Mucosa of descending colon (tissue), 3 donors: ENCODE results near the gene SALL4. TPM values are rescaled to one million over a fixed set of nuclear protein-coding genes. Genes with fewer than 3 reads are reported as not detected.

Source experiments
- ATAC-seq: fragments of 200-7000 bp; cut with Tn5 transposase; one replicate; pipeline ENCODE4 v1.9.1; 2020; ENCODE audit warnings: mild to moderate bottlenecking, moderate library complexity
- DNase-seq, 3 donors: peaks; one replicate each; pipeline ENCODE4 v3.0.0-alpha.2; 2020
- H3K36me3 ChIP-seq: fragments of 200-600 bp; one replicate; pipeline ENCODE4 v1.8.0; 2021; ENCODE audit warnings: low read depth, mild to moderate bottlenecking
- H3K4me1 ChIP-seq: fragments of 200-600 bp; one replicate; pipeline ENCODE4 v1.8.0; 2021; ENCODE audit warnings: low read depth, mild to moderate bottlenecking
- H3K4me3 ChIP-seq: fragments of 200-600 bp; one replicate; pipeline ENCODE4 v1.8.0; 2021; ENCODE audit warnings: mild to moderate bottlenecking
- H3K9me3 ChIP-seq: fragments of 200-600 bp; one replicate; pipeline ENCODE4 v1.8.0; 2021; ENCODE audit warnings: mild to moderate bottlenecking
- intact Hi-C, 2 donors: fragments of 100-400 bp; cut with DNase I in 1 of 2; cut with micrococcal nuclease in 1 of 2; formaldehyde crosslinking; loops; one replicate each; pipeline versions ENCODE4 v1.11.0 to v1.11.1; 2022; cut with DNase I, micrococcal nuclease
- total RNA-seq, 3 donors: library from RNA; stranded (reverse); fragmentation: NEBNext Ultra II Directional in 2 of 3; extraction: Animal tissue kit (Norgen Biotek cat#: 25700) in 2 of 3; gene quantifications; one replicate each; pipeline versions ENCODE4 v1.2.1 to v1.2.4, GENCODE V29; 2021 to 2023
- TF ChIP-seq, protein P1 (sequence below): fragments of 200-600 bp; IDR thresholded peaks from one replicate; pipeline ENCODE4 v1.8.0; 2022; ENCODE audit warnings: antibody characterized with exemption, mild to moderate bottlenecking
- donor health status: DM: no; HTN: no; CAD: no; lungs with moderate emphysema.
- donor health status: DM: no; HTN: no; CAD: no.
- donor health status: DM: no; HTN: yes; CAD: no.

Gene SALL4
- total RNA-seq, 3 donors from 2014 or later = 0.05 to 0.41 TPM; not detected in 1

GRCh38 chr20:51796340-51796739 lies 6.0 kb downstream of the SALL4 start:
- H3K4me1 ChIP-seq = peaks cover 10% of the 10 kb centered on the region
- no peaks in the 10 kb centered on the region for H3K9me3 ChIP-seq
- H3K4me3 ChIP-seq = no peak overlapping the region
- DNase-seq (no peak), ATAC-seq (no peak)
- TF ChIP-seq, protein P1, sequence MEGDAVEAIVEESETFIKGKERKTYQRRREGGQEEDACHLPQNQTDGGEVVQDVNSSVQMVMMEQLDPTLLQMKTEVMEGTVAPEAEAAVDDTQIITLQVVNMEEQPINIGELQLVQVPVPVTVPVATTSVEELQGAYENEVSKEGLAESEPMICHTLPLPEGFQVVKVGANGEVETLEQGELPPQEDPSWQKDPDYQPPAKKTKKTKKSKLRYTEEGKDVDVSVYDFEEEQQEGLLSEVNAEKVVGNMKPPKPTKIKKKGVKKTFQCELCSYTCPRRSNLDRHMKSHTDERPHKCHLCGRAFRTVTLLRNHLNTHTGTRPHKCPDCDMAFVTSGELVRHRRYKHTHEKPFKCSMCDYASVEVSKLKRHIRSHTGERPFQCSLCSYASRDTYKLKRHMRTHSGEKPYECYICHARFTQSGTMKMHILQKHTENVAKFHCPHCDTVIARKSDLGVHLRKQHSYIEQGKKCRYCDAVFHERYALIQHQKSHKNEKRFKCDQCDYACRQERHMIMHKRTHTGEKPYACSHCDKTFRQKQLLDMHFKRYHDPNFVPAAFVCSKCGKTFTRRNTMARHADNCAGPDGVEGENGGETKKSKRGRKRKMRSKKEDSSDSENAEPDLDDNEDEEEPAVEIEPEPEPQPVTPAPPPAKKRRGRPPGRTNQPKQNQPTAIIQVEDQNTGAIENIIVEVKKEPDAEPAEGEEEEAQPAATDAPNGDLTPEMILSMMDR = no peak
- no peaks in the 10 kb centered on the region for H3K36me3 ChIP-seq
- intact Hi-C loops = no loop called here

DNA sequence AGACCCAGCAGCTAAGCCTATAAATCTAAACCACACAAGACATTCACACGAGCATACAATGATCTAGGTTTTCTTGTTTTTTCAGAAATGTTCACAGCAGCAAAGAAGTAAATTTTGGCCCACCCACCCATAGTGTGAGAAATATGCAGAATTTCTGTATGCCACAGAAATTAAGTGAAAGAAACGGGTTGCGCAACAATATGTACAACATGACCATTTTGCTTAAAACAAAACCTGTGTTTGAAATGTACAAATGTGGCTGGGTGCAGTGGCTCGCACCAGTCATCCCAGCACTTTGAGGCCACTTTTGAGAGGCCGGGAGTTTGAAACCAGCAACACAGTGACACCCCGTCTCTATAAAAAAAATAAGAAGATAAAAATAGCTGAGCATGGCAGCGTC lies 9.4 kb downstream of the SALL4 start:
- intact Hi-C loops = no loop called here
- no peaks in the 10 kb centered on the region for H3K4me1 ChIP-seq
- no peaks in the 10 kb centered on the region for H3K36me3 ChIP-seq
- no peak for ATAC-seq
- H3K4me3 ChIP-seq = no peak overlapping the region
- DNase-seq = no peak
- no peaks in the 10 kb centered on the region for H3K9me3 ChIP-seq
- TF ChIP-seq, protein P1 = no peak

DNA sequence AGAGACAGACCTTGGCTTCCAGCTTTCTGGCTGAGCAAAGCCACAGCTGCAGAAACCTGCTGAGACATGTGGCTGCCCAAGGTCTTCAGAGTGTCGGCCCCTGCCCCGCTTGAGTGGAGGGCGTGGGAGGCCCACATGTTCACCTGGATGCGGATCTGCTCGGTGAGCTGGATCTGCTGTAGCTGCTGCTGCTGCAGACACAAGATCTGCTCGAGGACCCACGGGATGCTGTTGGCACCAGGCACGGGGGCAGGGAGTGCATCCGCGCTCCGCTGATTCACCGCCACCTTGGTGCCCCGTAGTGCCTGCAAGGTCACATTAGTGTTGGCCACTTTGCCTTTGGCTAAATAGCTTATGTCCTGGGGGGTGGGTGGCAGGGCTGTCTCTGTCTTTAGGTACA lies 10.7 kb downstream of the SALL4 start:
- no peaks in the 10 kb centered on the region for H3K36me3 ChIP-seq
- no peaks in the 10 kb centered on the region for H3K4me1 ChIP-seq
- ATAC-seq = no peak
- no peak overlapping the region for H3K4me3 ChIP-seq
- no peaks in the 10 kb centered on the region for H3K9me3 ChIP-seq
- TF ChIP-seq, protein P1 = no peak
- intact Hi-C loops = no loop called here
- no peak for DNase-seq

- no peaks in the 10 kb centered on the region for H3K4me1 ChIP-seq
- H3K36me3 ChIP-seq = no peaks in the 10 kb centered on the region
- ATAC-seq (no peak), DNase-seq (no peak)
- H3K9me3 ChIP-seq = no peaks in the 10 kb centered on the region
- intact Hi-C loops = no loop called here
- TF ChIP-seq, protein P1 = no peak
- no peak overlapping the region for H3K4me3 ChIP-seq
These were observed 12.1 kb downstream of the SALL4 start for GRCh38 chr20:51790256-51790655.

DNA sequence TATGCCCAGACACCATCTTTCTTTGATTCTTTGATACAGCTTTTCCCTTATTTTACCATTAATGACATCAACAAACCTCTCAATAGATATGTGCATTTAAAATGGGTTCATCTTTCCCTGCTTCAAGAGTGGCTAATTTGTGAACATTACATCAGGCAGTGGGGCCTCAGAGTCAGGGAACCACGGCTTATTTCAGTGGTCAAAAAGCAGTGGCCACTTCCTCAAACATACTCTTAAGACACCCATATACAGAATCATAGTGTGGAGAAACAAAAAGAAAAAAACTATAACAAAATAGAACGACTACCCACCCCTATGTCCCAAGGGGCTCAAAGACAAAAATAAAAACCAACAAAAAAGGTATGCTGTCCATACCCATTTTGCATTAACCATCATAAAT lies 12.9 kb downstream of the SALL4 start:
- intact Hi-C loops = no loop called here
- Histone ChIP-seq H3K4me1 (no peaks in the 10 kb centered on the region), H3K9me3 (no peaks in the 10 kb centered on the region), H3K36me3 (no peaks in the 10 kb centered on the region), H3K4me3 (no peak overlapping the region)
- no peak for DNase-seq
- TF ChIP-seq, protein P1 = no peak
- no peak for ATAC-seq

DNA sequence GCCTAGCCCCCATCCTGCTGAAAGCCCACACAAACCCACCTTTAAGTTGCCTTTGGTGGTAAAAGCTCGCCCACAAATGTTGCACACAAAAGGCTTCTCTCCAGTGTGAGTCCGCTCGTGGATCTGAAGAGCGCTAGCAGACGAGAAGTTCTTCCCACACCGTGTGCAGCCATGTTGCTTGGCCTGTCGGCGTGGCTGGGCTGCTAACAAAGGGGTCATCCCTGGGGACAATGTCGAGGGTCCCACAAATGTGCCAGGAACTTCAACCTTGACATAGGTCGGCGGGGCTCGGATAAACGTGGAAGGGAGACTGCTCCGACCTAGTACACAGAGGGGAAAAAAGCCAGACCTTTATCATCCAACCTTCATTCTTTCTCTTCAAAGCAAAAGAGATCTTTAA lies 13.5 kb downstream of the SALL4 start:
- no peak for ATAC-seq
- H3K4me1 ChIP-seq = no peaks in the 10 kb centered on the region
- intact Hi-C loops = no loop called here
- H3K36me3 ChIP-seq = no peaks in the 10 kb centered on the region
- no peaks in the 10 kb centered on the region for H3K9me3 ChIP-seq
- H3K4me3 ChIP-seq = no peak overlapping the region
- DNase-seq = no peak
- TF ChIP-seq, protein P1 = no peak
